Measurements from ENCODE around the gene ALDOC.

ALDOC gene

GRCh38 chr17:28552176-28552999, 24.3 kb downstream of the ALDOC start, which contains the start of gene UNC119:
Gene UNC119, minus strand, starts transcription at chr17:28552624. Its CDS starts 67 bp downstream, at chr17:28552557.
- peak; percentile 28 to 30 for DNase-seq (ENCODE audit: low read depth in 2 of 2)

- no peak for DNase-seq (ENCODE audit: low read depth in 2 of 2)
These were observed 25.1 kb downstream of the ALDOC start for GRCh38 chr17:28551421-28552175.

- no peak for DNase-seq (ENCODE audit: low read depth in 2 of 2)
These were observed 25.8 kb downstream of the ALDOC start for GRCh38 chr17:28550858-28551257.

GRCh38 chr17:28549236-28550132, 27.2 kb downstream of the ALDOC start:
- DNase-seq (ENCODE audit: low read depth in 2 of 2) = no peak

- DNase-seq (ENCODE audit: low read depth in 2 of 2) = no peak
These were observed 28.1 kb downstream of the ALDOC start for GRCh38 chr17:28548417-28549130.

GRCh38 chr17:28547623-28548416, 28.9 kb downstream of the ALDOC start:
- peak in 1 of 2 experiments; percentile 15 for DNase-seq (ENCODE audit: low read depth in 2 of 2)

GRCh38 chr17:28547096-28547622, 29.5 kb downstream of the ALDOC start:
- no peak for DNase-seq (ENCODE audit: low read depth in 2 of 2)

- no peak for DNase-seq (ENCODE audit: low read depth in 2 of 2)
These were observed 30.8 kb downstream of the ALDOC start for GRCh38 chr17:28545787-28546415.

GRCh38 chr17:28545141-28545503, 31.6 kb downstream of the ALDOC start:
- no peak for DNase-seq (ENCODE audit: low read depth in 2 of 2)

- no peak for DNase-seq (ENCODE audit: low read depth in 2 of 2)
These were observed 32.1 kb downstream of the ALDOC start for GRCh38 chr17:28544402-28545140.

- no peak for DNase-seq (ENCODE audit: low read depth in 2 of 2)
These were observed 35.3 kb downstream of the ALDOC start for GRCh38 chr17:28541439-28541838.

- no peak for DNase-seq (ENCODE audit: low read depth in 2 of 2)
These were observed 36.5 kb downstream of the ALDOC start for GRCh38 chr17:28540231-28540630.

- DNase-seq (ENCODE audit: low read depth in 2 of 2) = no peak
These were observed 38.3 kb downstream of the ALDOC start for GRCh38 chr17:28538296-28538895.

GRCh38 chr17:28537219-28537610, 39.5 kb downstream of the ALDOC start:
- no peak for DNase-seq (ENCODE audit: low read depth in 2 of 2)

- DNase-seq (ENCODE audit: low read depth in 2 of 2) = no peak
These were observed 40.0 kb downstream of the ALDOC start for GRCh38 chr17:28536532-28537218.

GRCh38 chr17:28534740-28535375, 41.8 kb downstream of the ALDOC start:
- no peak for DNase-seq (ENCODE audit: low read depth in 2 of 2)

GRCh38 chr17:28533091-28533807, 43.4 kb downstream of the ALDOC start:
- DNase-seq (ENCODE audit: low read depth in 2 of 2) = no peak

All from fibroblast of skin of left quadriceps (primary cell).